Activated naive CD4-positive, alpha-beta T cell treated with anti-CD3 and anti-CD28 coated beads, Interleukin-2, amount 50 U/mL, for 72 hours (primary cell): ENCODE results near the gene YY1AP1. TPM values are rescaled to one million over a fixed set of nuclear protein-coding genes. Genes with fewer than 3 reads are reported as not detected.
"Not testable (repeated sequence)": the region's sequence is repeated elsewhere in the genome, so short reads cannot be mapped to it uniquely, and the experiment has no call there.

Experiments
- ATAC-seq, 2 donors: fragments of 150-1000 bp; cut with Tn5 transposase; 2 replicates each; pipeline ENCODE4 v1.10.0; 2021; ENCODE audit warnings: mild to moderate bottlenecking in 2 of 2, moderate library complexity in 2 of 2
- DNase-seq, 2 donors: peaks; one replicate each; pipeline ENCODE4 v3.0.0; 2021 to 2022; ENCODE audit warnings: low spot score in 2 of 2
- H3K27ac Mint-ChIP-seq, 2 donors: one replicate each; pipeline ENCODE4 v1.8.0; 2022; ENCODE audit warnings: mild to moderate bottlenecking in 2 of 2, mixed read lengths in 2 of 2
- H3K36me3 Mint-ChIP-seq, 2 donors: one replicate each; pipeline ENCODE4 v1.8.0; 2022; ENCODE audit warnings: mixed read lengths in 2 of 2
- H3K9me3 Mint-ChIP-seq, 2 donors: one replicate each; pipeline ENCODE4 v1.8.0; 2022; ENCODE audit warnings: mixed read lengths in 2 of 2
- total RNA-seq, 2 donors: library from RNA; stranded (reverse); gene quantifications; one replicate each; pipeline ENCODE4 v1.2.3, GENCODE V29; 2022

The YY1AP1 gene
- 10 to 100 TPM; 80.2 to 90.3 TPM for total RNA-seq

GRCh38 chr1:155688324-155689080, at the start of gene YY1AP1:
Gene YY1AP1 (minus strand): TSS chr1:155688774. CDS start chr1:155680436, 8,338 bp downstream.
- DNase-seq (peak; percentile 90 to 94), ATAC-seq (peak; percentile 87 to 92)
- H3K27ac Mint-ChIP-seq: peak within 1 kb of the TSS; percentile 98 to 99
- H3K36me3 Mint-ChIP-seq: peaks cover 29 to 41% of the 10 kb centered on the region in 2 donors
- no peaks in the 10 kb centered on the region for H3K9me3 Mint-ChIP-seq

- Mint-ChIP-seq H3K36me3 (no peaks in the 10 kb centered on the region), H3K27ac (no peak overlapping the region), H3K9me3 (no peaks in the 10 kb centered on the region)
- DNase-seq (peak in 1 of 2 donors; percentile 21), ATAC-seq (peak in 1 of 2 donors; percentile 56)
Measured at GRCh38 chr1:155729031-155729898, 40.7 kb upstream of the YY1AP1 start.

- no peak for DNase-seq
- ATAC-seq: no peak
- Mint-ChIP-seq H3K9me3 (no peaks in the 10 kb centered on the region), H3K36me3 (no peaks in the 10 kb centered on the region), H3K27ac (no peak overlapping the region)
Measured at GRCh38 chr1:155725142-155725541, 36.6 kb upstream of the YY1AP1 start.

GRCh38 chr1:155719703-155720102, 31.1 kb upstream of the YY1AP1 start:
- ATAC-seq (no peak), DNase-seq (no peak)
- Mint-ChIP-seq H3K27ac (peak overlapping the region in 1 of 2 donors; percentile 55), H3K9me3 (no peaks in the 10 kb centered on the region), H3K36me3 (no peaks in the 10 kb centered on the region)

GRCh38 chr1:155718524-155719115, 30.0 kb upstream of the YY1AP1 start:
- H3K36me3 Mint-ChIP-seq, DNase-seq, H3K9me3 Mint-ChIP-seq, ATAC-seq, H3K27ac Mint-ChIP-seq: not testable (repeated sequence)

- ATAC-seq (peak in 1 of 2 donors; percentile 36), DNase-seq (no peak)
- no peaks in the 10 kb centered on the region for H3K36me3 Mint-ChIP-seq
- H3K9me3 Mint-ChIP-seq: no peaks in the 10 kb centered on the region
- peak overlapping the region in 1 of 2 donors; percentile 34 for H3K27ac Mint-ChIP-seq
Measured at GRCh38 chr1:155717041-155717440, 28.5 kb upstream of the YY1AP1 start.

GRCh38 chr1:155715777-155716176, 27.2 kb upstream of the YY1AP1 start:
- Mint-ChIP-seq H3K9me3 (no peaks in the 10 kb centered on the region), H3K36me3 (no peaks in the 10 kb centered on the region), H3K27ac (peak overlapping the region in 1 of 2 donors; percentile 68)
- DNase-seq (no peak), ATAC-seq (no peak)

GRCh38 chr1:155715056-155715455, 26.5 kb upstream of the YY1AP1 start:
- not testable (repeated sequence) for H3K36me3 Mint-ChIP-seq, H3K9me3 Mint-ChIP-seq, H3K27ac Mint-ChIP-seq, ATAC-seq, DNase-seq

- no peak overlapping the region for H3K27ac Mint-ChIP-seq
- ATAC-seq (no peak), DNase-seq (no peak)
- peaks cover 0 to 5% of the 10 kb centered on the region in 2 donors for H3K36me3 Mint-ChIP-seq
- H3K9me3 Mint-ChIP-seq: no peaks in the 10 kb centered on the region
Measured at GRCh38 chr1:155713075-155713474, 24.5 kb upstream of the YY1AP1 start.

GRCh38 chr1:155712636-155713035, 24.1 kb upstream of the YY1AP1 start:
- not testable (repeated sequence) for H3K36me3 Mint-ChIP-seq, H3K9me3 Mint-ChIP-seq, H3K27ac Mint-ChIP-seq, DNase-seq, ATAC-seq

GRCh38 chr1:155711457-155711856, 22.9 kb upstream of the YY1AP1 start:
- ATAC-seq, DNase-seq, H3K9me3 Mint-ChIP-seq: not testable (repeated sequence)
- H3K27ac Mint-ChIP-seq: peak overlapping the region in 1 of 2 donors; percentile 6
- H3K36me3 Mint-ChIP-seq: peaks cover 0 to 10% of the 10 kb centered on the region in 2 donors

GRCh38 chr1:155709391-155709790, 20.8 kb upstream of the YY1AP1 start:
- no peak for ATAC-seq
- DNase-seq: no peak
- Mint-ChIP-seq H3K36me3 (peaks cover 0 to 16% of the 10 kb centered on the region in 2 donors), H3K27ac (no peak overlapping the region), H3K9me3 (no peaks in the 10 kb centered on the region)

- peaks cover 0 to 18% of the 10 kb centered on the region in 2 donors for H3K36me3 Mint-ChIP-seq
- no peak for ATAC-seq
- H3K27ac Mint-ChIP-seq: peak overlapping the region in 1 of 2 donors; percentile 65
- H3K9me3 Mint-ChIP-seq: no peaks in the 10 kb centered on the region
- DNase-seq: no peak
Measured at GRCh38 chr1:155706139-155706538, 17.6 kb upstream of the YY1AP1 start.

GRCh38 chr1:155704414-155704813, 15.8 kb upstream of the YY1AP1 start:
- Mint-ChIP-seq H3K27ac (peak overlapping the region in 1 of 2 donors; percentile 46), H3K36me3 (peaks cover 0 to 18% of the 10 kb centered on the region in 2 donors)
- H3K9me3 Mint-ChIP-seq, DNase-seq: not testable (repeated sequence)
- peak in 1 of 2 donors; percentile 48 for ATAC-seq

- H3K36me3 Mint-ChIP-seq: peaks cover 0 to 22% of the 10 kb centered on the region in 2 donors
- peak overlapping the region in 1 of 2 donors; percentile 82 for H3K27ac Mint-ChIP-seq
- DNase-seq (no peak), ATAC-seq (no peak)
- no peaks in the 10 kb centered on the region for H3K9me3 Mint-ChIP-seq
Measured at GRCh38 chr1:155703216-155703615, 14.6 kb upstream of the YY1AP1 start.

GRCh38 chr1:155701675-155702074, 13.1 kb upstream of the YY1AP1 start:
- ATAC-seq, DNase-seq, H3K27ac Mint-ChIP-seq, H3K9me3 Mint-ChIP-seq: not testable (repeated sequence)
- H3K36me3 Mint-ChIP-seq: peaks cover 0 to 31% of the 10 kb centered on the region in 2 donors

- not testable (repeated sequence) for H3K9me3 Mint-ChIP-seq, ATAC-seq, DNase-seq
- Mint-ChIP-seq H3K36me3 (peaks cover 9 to 33% of the 10 kb centered on the region in 2 donors), H3K27ac (peak overlapping the region in 1 of 2 donors; percentile 30)
Measured at GRCh38 chr1:155699062-155699461, 10.5 kb upstream of the YY1AP1 start.
